Bronchial epithelial cell (primary cell): ENCODE results near the gene OR2A42. TPM values are rescaled to one million over a fixed set of nuclear protein-coding genes. Genes with fewer than 3 reads are reported as not detected.
"Not testable (repeated sequence)": the region's sequence is repeated elsewhere in the genome, so short reads cannot be mapped to it uniquely, and the experiment has no call there.

Experiments
- DNase-seq: peaks from one replicate; pipeline ENCODE4 v3.0.0-alpha.2; 2010; ENCODE audit warnings: low read depth
- FAIRE-seq: peaks from 2 replicates; lab custom pipeline; 2011; peaks lifted over from hg19 to GRCh38; lab: Jason Lieb, UNC
- H3K27me3 ChIP-seq: 2 replicates; pipeline ENCODE4 v1.5.1; 2011; ENCODE audit warnings: low read length; ENCODE audit not compliant: control insufficient read depth, insufficient read depth
- H3K36me3 ChIP-seq: 2 replicates; pipeline ENCODE4 v1.5.1; 2011; ENCODE audit warnings: low read length; ENCODE audit not compliant: control insufficient read depth, insufficient read depth
- H3K4me3 ChIP-seq: 2 replicates; pipeline ENCODE4 v1.5.1; 2011; ENCODE audit warnings: mild to moderate bottlenecking, low read depth, low read length, control low read depth
- total RNA-seq: library from RNA; depleted of rRNA; stranded (reverse); fragments of >200 nt; gene quantifications from 2 replicates; pipeline ENCODE4 v1.2.1, GENCODE V29; 2014

Gene OR2A42
- total RNA-seq, 1 donor from 2014 or later: not detected

DNA sequence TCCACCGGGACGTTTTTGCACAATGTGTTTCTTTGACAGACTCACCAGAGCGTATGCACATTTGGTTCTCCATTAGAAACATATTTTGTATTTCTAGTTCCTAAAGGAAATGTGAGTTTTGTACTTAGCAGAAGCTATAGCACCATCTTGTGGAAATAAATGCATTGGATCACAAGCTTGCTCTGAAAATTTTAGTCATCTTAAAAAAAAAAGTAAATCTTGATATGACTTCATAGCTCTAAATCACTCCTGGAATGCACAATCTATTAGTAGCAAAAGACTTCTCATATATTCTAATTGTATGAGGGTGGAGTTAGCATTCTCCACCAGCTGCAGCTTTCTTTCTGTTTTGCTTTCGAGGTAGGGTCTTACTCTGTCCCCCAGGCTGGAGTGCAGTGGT is 20.3 kb downstream of the OR2A42 start:
- not testable (repeated sequence) for H3K27me3 ChIP-seq, FAIRE-seq

DNA sequence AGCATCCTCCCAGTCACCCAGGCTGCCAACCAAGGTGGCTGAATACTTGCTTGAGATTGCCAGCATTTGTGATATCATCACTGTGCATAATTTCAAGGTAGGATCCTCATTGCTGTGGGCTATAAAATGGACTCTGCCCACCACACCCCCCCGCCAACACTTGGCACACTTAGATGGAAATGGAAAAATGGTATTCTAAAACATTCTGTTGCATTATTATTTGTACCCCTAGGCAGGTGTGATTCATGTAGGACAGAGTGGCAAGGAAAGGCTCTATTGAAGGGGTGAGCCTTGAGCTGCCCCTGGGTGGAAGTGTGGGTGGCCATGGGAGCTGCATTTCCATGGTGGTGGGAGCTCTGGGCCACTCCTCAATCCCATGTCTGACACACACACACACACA is 20.8 kb downstream of the OR2A42 start:
- H3K4me3 ChIP-seq, H3K36me3 ChIP-seq, H3K27me3 ChIP-seq, FAIRE-seq, DNase-seq: not testable (repeated sequence)

More for the DNA sequence above, 20.3 kb downstream of the OR2A42 start:
- not testable (repeated sequence) for H3K4me3 ChIP-seq, DNase-seq, H3K36me3 ChIP-seq

DNA sequence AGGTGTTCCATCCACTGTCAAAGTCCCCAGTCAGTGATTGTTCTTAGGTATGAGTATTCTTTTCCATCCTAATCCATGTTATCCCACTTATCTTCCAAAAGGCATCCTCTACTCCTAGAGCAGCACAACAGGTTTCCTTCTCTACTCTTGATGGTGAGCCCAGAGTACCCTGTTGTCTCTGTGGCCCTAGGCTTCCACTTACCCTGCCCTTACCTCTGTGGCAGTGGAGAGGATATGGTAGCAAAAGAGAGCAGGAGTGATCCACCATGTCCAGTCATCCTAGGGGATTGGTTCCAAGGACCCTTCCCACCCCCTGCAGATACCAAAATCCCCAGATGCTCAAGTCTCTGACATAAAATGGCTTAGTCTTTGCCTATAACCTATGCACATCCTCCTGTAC is 22.2 kb downstream of the OR2A42 start:
- H3K27me3 ChIP-seq, DNase-seq, H3K4me3 ChIP-seq, FAIRE-seq, H3K36me3 ChIP-seq: not testable (repeated sequence)

DNA sequence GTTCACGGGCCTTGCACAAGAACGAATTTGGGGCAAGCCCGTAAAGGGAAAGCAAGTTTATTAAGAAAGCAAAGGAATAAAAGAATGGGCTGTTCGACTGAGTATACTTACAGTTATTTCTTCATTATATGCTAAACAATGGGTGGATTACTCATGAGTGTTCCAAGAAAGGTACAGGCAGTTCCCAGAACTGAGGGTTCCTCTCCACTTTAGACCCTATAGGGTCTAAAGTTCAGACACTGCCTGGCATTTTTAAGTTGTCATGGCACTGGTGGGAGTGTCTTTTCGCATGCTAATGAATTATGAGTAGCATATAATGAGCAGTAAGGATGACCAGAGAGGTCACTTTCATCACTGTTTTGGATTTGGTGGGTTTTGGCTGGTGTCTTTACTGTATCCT is 34.1 kb downstream of the OR2A42 start:
- not testable (repeated sequence) for DNase-seq, H3K36me3 ChIP-seq, H3K27me3 ChIP-seq, H3K4me3 ChIP-seq, FAIRE-seq

DNA sequence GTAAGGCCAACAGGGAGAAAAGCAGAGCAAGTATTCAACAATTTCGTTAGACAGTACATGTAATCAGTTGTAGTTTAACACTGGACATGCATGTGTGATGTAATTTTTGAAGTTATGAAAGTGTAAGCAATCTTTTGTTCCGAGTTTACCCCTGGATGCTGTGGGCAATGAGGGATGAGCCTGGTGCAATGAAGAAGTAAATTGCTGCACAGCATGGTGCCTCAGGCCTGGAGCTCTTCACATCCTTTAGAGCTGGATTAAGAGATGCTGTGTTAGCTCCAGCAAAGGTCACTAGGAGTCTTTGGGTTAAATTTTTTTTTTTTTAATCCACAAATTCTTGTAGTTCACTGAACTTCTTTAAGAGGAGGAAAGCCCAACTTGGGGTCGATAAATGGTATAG is 36.3 kb downstream of the OR2A42 start:
- H3K36me3 ChIP-seq, H3K27me3 ChIP-seq, FAIRE-seq, H3K4me3 ChIP-seq, DNase-seq: not testable (repeated sequence)

DNA sequence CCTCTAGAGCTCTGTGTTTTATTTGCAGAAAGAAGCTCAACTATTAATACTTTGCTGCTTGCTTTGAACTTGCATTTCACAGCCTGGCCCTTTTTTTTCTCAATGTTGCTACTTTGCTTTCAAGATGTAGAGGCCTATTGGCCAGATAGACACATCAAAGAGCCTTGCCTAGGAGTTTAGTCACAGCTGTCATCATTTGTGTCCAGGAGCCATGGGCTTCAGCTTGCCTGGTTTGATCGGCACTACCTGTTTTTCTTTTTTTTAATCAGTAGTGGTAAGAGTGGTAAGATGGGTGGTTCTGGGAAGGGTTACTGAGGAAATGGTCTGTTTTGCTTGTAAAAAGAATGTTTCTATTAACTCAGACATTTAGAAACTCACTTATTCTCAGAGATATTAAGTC is 37.4 kb downstream of the OR2A42 start:
- H3K4me3 ChIP-seq, H3K36me3 ChIP-seq, H3K27me3 ChIP-seq, FAIRE-seq, DNase-seq: not testable (repeated sequence)

DNA sequence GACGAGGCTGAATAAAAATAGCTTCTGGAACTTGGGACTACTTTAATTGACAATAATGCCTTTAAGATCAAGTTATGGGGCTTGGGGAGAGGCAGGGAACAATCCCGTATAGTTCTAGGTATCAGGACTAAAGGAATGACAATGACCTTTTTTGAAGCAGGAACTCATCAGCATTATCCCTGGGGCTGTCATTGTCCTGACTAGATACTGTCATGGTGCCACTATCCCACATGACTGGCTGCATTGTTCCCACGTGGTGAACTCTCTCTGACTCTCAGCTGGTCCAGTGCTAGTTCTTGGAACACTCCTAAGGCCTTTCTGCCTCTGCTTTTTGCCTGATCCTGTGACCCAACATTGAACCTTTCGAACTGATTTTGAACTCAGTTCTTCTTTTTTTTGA is 40.5 kb downstream of the OR2A42 start:
- not testable (repeated sequence) for H3K27me3 ChIP-seq, H3K36me3 ChIP-seq, H3K4me3 ChIP-seq, DNase-seq, FAIRE-seq

DNA sequence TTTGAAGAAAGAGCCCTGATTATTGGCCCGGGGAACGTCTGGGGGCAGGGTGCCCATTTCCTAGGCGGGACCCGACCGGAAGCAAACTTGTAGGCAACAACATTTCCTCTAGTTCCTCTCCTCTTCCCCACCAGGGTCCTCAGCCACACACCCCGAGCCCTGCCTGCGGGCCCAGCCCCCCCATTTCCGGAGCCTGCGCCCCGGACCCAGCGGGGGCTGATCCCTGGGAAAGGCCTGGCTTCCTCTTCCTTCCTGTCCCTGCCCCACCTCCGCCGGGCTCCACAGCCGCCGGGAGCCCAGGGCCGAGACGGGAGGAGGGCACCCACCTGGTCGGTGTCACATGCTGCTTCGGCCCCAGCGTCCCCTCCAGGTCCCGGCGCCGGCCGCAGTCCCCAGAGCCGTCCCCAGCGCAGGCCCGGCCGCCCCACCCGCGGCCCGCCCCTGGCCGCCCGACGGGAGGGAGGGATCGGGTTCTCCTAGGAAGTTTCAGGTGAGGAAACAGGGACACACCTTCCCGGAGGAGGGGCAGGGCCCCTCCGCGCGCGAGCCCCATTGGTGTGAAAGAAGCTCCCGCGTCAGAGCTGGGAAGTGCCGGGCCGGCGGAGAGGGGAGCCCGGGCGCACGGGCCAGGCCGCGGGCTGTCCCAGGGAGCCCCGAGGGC is 44.1 kb downstream of the OR2A42 start, which contains the start of gene ARHGEF35:
Gene ARHGEF35, minus strand, starts transcription at position 622 of the 661 bp plus-strand sequence. CDS start 7,450 bp downstream, outside the sequence.
- not testable (repeated sequence) for FAIRE-seq, H3K4me3 ChIP-seq, H3K36me3 ChIP-seq, H3K27me3 ChIP-seq, DNase-seq

DNA sequence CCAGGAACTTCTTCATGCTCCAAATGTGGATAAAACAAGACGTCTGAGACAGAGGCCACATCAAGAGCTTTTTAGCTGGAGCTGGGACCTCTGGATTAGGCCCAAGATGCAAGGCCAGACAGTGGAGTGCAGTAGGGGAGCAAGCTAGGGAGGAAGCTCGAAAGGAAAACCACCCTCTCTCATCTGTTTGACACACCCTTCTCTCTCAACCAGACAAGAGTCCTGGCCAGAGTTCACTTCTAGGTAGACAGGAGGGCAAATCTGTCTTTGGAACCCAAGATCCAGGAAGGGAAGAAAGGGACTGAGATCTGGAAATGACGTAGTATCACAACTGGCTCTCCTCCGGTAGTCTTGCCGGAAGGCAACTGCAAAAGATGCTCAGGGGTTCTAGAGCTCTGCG is 45.0 kb downstream of the OR2A42 start:
- not testable (repeated sequence) for H3K4me3 ChIP-seq, H3K27me3 ChIP-seq, FAIRE-seq, H3K36me3 ChIP-seq, DNase-seq

DNA sequence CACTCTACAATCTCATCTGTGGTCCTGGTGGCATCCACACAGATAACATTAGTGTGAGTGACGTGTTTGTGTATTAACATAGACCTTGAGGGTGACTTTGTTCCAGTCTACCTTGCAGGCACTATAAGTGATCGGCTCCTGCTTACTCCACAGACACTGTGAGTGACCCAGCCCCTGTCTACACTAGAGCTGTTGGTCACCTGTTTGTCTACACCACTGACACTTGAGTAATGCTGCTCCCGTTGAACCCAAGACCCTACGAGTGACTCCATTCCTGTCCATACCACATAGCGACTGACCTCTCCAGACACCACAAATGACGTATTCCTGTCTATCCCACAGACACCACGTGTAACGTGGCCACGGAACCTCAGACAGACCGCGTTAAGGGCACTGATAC is 45.6 kb downstream of the OR2A42 start:
- not testable (repeated sequence) for FAIRE-seq, H3K27me3 ChIP-seq

DNA sequence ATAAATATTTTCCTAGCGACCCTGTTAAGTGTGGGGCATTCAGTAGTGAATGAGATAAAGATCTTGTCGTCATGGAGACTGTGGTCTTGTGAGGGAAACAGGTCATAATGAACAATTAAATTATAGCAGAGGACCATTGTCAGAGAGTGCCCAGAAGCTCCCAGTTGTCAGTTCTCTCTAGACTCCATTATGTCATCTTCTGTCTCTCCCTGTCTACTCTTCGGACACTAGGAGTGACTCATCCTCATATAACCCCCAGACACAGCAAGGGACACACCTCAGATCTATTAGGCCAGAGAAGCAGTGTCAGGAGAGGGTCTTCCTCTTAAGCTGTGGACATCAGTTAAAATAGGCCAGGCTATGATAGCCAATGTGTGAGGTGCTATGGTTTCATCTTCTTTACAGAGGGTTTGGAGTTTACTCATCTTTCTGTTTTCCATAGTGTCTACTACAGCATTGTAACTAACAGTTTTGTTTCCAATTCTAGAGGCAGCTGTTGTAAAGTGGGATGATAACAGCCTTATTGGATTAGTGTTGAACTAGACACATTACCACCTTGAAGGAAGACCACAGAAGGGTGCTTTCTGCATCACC is 50.7 kb downstream of the OR2A42 start:
- not testable (repeated sequence) for FAIRE-seq, DNase-seq

More for the DNA sequence above, 45.6 kb downstream of the OR2A42 start:
- H3K36me3 ChIP-seq, H3K4me3 ChIP-seq, DNase-seq: not testable (repeated sequence)

DNA sequence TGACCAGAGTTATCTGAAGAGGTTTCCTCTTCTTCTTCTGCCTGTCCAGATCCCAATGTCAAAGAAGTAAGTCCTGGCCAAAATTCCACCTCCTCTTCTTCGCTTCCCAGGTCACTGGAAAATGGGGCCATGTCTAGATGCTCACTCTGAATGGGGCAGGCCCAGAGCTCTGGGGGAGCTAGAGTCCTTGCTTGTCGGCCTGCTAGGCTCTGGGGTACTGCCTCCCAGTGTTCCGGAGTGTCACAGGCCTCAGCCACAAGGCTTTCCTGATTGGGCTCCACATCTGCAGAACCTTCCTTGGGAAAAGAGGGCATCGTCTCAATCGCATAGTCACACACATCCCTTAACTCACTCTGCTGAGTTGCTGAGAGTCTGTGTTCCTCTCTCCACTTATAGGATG is 51.6 kb downstream of the OR2A42 start:
- not testable (repeated sequence) for H3K36me3 ChIP-seq, DNase-seq, H3K4me3 ChIP-seq, H3K27me3 ChIP-seq, FAIRE-seq

More for the DNA sequence above, 50.7 kb downstream of the OR2A42 start:
- not testable (repeated sequence) for H3K4me3 ChIP-seq, H3K27me3 ChIP-seq, H3K36me3 ChIP-seq

DNA sequence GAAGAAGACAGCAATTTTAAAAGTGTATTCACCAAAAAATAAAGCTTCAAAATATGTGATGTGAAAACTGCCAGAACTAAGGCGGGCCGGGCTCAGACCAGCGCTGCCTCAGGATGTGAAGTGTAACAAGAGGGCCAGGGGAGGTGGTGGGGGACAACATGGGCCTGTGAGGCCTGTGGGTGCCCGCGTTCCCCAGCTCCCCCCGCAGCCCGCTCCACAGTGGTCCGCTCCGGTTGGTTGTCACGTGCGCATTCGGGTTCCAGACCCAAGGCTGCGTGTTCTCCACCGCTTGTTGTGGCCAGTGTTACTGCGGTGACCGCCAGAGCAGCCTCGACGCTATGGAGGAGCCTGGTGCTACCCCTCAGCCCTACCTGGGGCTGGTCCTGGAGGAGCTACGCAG is 56.2 kb downstream of the OR2A42 start, which contains the start of gene CTAGE4:
Gene CTAGE4, plus strand, starts transcription at position 301 of the 400 bp plus-strand sequence. Its CDS starts 38 bp downstream, at position 339.
- H3K36me3 ChIP-seq, DNase-seq, H3K27me3 ChIP-seq, FAIRE-seq, H3K4me3 ChIP-seq: not testable (repeated sequence)

DNA sequence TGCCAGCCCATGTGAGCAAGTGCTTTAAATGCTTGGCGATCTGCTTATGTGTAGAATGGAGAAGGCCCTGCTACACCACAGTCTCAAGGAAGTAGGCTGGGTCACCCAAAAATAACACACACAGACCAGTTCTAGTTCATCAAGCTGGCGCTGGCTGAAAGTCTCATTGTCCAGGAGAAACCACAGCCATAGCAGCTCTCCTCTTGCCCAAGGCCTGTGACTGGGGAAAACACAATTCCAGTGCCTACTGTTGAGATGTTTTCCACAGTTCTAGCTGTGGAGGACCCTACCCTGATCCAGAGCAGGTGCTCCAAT is 60.3 kb downstream of the OR2A42 start:
- FAIRE-seq, H3K36me3 ChIP-seq, H3K27me3 ChIP-seq, DNase-seq, H3K4me3 ChIP-seq: not testable (repeated sequence)
